Measurements from ENCODE around the gene FAM237B.

DNA sequence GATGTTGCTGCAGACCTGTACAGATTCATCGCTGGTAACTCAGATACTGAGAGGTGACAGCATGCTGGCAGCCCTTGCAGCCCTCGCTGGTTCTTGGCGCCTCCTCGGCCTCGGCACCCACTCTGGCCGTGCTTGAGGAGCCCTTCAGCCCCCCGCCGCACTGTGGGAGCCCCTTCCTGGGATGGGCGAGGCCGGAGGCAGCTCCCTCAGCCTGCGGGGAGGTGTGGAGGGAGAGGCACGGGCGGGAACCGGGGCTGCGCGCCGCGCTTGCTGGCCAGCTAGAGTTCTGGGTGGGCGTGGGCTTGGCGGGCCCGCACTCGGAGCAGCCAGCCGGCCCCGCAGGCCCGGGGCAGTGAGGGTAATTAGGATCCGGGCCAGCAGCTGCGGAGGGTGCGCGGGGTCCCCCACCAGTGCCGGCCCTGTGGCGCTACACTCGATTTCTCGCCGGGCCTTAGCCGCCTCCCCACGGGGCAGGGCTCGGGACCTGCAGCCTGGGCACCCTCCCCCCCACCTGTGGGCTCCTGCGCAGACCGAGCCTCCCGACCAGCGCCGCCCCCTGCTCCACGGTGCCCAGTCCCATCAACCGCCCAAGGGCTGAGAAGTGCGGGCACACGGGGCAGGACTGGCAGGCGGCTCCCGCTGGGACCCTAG, 13.2 kb upstream of the FAM237B start:
- TF ChIP-seq CTCF (IDR thresholded peaks at IDR 0.05; ENCODE audit: low read depth, low read length, poor library complexity, severe bottlenecking) (no peak), EZH2phosphoT487 (IDR thresholded peaks at IDR 0.05; ENCODE audit: borderline replicate concordance, low read length) (no peak)
